Activated naive CD4-positive, alpha-beta T cell treated with anti-CD3 and anti-CD28 coated beads, Interleukin-2, amount 10 ng/mL, durations not matched to agents 7 days and 5 days (primary cell): ENCODE measurements around the gene CRYAB.

Source experiments
- CTCF ChIA-PET: fragments of 350-600 bp; sonication (Branson Sonifier 250); formaldehyde crosslinking; loops from one replicate; lab custom pipeline; 2021; ENCODE audit warnings: antibody characterized with exemption; lab: Charles Lee
- DNase-seq: peaks from one replicate; pipeline ENCODE4 v3.0.0-alpha.2; 2020
- H3K27ac Mint-ChIP-seq: one replicate; pipeline ENCODE4 v1.8.0; 2021; ENCODE audit warnings: mild to moderate bottlenecking, moderate library complexity, mixed read lengths
- H3K27me3 Mint-ChIP-seq: one replicate; pipeline ENCODE4 v1.8.0; 2021; ENCODE audit warnings: mild to moderate bottlenecking, mixed read lengths
- H3K36me3 Mint-ChIP-seq: one replicate; pipeline ENCODE4 v1.8.0; 2021; ENCODE audit warnings: mixed read lengths
- H3K4me1 Mint-ChIP-seq: one replicate; pipeline ENCODE4 v1.8.0; 2021; ENCODE audit warnings: mixed read lengths
- H3K4me3 Mint-ChIP-seq: one replicate; pipeline ENCODE4 v1.8.0; 2021; ENCODE audit warnings: mild to moderate bottlenecking, moderate library complexity, mixed read lengths
- H3K9me3 Mint-ChIP-seq: one replicate; pipeline ENCODE4 v1.8.0; 2021; ENCODE audit warnings: mixed read lengths

CRYAB gene

GRCh38 chr11:111923951-111924350 is 12.4 kb upstream of the CRYAB start:
- Mint-ChIP-seq H3K27ac (no peak overlapping the region), H3K4me1 (peaks cover 18% of the 10 kb centered on the region), H3K9me3 (no peaks in the 10 kb centered on the region), H3K27me3 (peaks cover 29% of the 10 kb centered on the region), H3K4me3 (no peak overlapping the region), H3K36me3 (no peaks in the 10 kb centered on the region)
- CTCF ChIA-PET = interaction anchor here (1.1 kb wide), 1 partner anchor 95 kb away, joined by 4 read pairs; no protein-coding TSS in a partner anchor
- DNase-seq = no peak

DNA sequence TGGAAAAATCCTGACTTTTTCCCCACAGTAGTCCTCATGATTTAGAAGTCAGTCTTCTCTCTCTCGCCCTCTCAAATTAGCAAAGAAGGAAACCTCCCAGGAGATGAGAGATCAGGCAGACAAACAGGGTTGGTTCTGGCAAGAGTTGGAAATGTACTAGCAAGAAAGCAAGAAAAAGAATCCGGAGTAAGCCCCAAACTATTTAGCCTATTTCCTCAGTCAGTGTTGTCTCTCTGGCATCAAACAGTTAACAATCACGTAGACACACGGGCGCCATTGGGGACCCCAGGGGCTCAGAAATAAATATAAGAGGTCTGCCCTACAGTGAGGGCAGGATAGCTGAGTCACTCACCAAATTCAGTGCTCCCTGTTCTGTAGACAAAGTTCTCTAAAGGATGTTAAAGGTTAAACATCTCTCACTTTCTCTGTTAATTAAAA is 11.8 kb upstream of the CRYAB start:
- Mint-ChIP-seq H3K9me3 (no peaks in the 10 kb centered on the region), H3K4me1 (peaks cover 18% of the 10 kb centered on the region), H3K27me3 (peaks cover 33% of the 10 kb centered on the region), H3K4me3 (no peak overlapping the region), H3K36me3 (no peaks in the 10 kb centered on the region), H3K27ac (no peak overlapping the region)
- no peak for DNase-seq
- CTCF ChIA-PET = interaction anchor here (1.1 kb wide), 1 partner anchor 96 kb away, joined by 4 read pairs; no protein-coding TSS in a partner anchor

DNA sequence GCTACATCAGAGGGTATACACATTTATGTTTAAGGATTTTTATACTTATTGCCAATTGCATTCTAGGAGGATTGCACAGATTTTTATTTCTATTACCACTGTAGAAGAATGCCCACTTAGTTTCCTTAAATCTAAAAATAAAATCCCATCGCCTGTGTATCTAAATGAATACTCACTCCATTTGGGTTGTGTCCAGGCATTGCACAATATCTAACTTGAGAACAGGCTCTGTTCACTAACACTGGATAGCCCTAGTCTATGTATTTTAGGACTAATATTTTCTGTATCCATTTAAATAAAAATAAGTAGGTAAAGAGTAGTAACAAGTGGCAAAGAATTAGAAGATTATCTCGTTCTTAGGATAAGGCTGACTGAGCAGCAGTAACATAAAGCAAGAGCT is 11.2 kb upstream of the CRYAB start:
- CTCF ChIA-PET = no interaction called here
- peaks cover 18% of the 10 kb centered on the region for H3K4me1 Mint-ChIP-seq
- no peak overlapping the region for H3K27ac Mint-ChIP-seq
- no peaks in the 10 kb centered on the region for H3K9me3 Mint-ChIP-seq
- no peaks in the 10 kb centered on the region for H3K36me3 Mint-ChIP-seq
- no peak overlapping the region for H3K4me3 Mint-ChIP-seq
- H3K27me3 Mint-ChIP-seq = peaks cover 33% of the 10 kb centered on the region
- DNase-seq = no peak

DNA sequence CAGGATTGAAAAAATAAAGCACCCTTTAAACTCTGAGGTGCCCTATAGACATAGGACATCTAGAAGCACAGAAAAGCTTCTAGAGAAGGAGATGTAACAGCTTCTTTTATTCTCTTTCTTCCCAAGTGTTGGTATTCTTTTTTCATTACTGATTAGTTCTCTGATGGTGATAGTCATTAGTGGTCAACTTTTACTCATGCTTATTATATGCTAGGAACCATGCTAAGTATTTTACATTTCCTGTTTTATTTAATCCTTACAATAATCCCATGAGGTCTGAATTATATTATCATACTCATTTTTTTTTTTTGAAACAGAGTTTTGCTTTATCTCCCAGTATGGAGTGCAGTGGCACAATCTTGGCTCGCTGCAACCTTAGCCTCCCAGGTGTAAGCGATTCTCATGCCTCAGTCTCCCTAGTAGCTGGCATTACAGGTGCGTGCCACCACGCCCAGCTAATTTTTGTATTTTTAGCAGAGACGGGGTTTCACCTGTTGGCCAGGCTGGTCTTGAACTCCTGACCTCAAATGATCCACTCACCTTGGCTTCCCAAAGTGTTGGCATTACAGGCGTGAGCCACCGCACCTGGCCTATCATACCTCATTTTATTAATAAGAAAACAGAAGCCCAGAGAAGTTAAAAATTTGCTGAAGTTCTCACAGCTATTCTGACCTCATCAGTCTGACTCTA is 10.1 kb upstream of the CRYAB start:
- Mint-ChIP-seq H3K36me3 (no peaks in the 10 kb centered on the region), H3K27me3 (peaks cover 40% of the 10 kb centered on the region), H3K27ac (no peak overlapping the region), H3K9me3 (no peaks in the 10 kb centered on the region), H3K4me1 (peaks cover 9% of the 10 kb centered on the region), H3K4me3 (no peak overlapping the region)
- CTCF ChIA-PET = no interaction called here
- no peak for DNase-seq

DNA sequence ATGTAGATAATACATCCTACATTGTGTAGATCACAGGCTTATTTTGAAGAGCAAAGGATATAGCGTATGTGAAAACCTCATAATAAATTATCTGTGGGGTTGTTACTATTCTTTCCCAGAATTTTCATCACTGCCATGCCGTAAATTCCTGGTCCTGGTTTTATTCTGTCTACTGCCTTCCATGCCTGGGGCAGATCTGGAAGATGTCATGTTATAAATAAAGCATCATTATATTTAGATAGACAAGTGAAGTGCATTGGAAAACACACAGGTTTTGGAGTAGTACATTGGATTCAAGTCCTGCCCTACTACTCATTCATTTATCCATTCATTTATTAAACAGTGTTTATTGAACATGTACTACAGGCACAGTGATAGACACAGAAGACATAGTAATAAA is 9.3 kb upstream of the CRYAB start:
- H3K27me3 Mint-ChIP-seq = peaks cover 48% of the 10 kb centered on the region
- H3K36me3 Mint-ChIP-seq = no peaks in the 10 kb centered on the region
- DNase-seq = no peak
- no peaks in the 10 kb centered on the region for H3K9me3 Mint-ChIP-seq
- H3K27ac Mint-ChIP-seq = no peak overlapping the region
- CTCF ChIA-PET = no interaction called here
- H3K4me3 Mint-ChIP-seq = no peak overlapping the region
- peaks cover 3% of the 10 kb centered on the region for H3K4me1 Mint-ChIP-seq

DNA sequence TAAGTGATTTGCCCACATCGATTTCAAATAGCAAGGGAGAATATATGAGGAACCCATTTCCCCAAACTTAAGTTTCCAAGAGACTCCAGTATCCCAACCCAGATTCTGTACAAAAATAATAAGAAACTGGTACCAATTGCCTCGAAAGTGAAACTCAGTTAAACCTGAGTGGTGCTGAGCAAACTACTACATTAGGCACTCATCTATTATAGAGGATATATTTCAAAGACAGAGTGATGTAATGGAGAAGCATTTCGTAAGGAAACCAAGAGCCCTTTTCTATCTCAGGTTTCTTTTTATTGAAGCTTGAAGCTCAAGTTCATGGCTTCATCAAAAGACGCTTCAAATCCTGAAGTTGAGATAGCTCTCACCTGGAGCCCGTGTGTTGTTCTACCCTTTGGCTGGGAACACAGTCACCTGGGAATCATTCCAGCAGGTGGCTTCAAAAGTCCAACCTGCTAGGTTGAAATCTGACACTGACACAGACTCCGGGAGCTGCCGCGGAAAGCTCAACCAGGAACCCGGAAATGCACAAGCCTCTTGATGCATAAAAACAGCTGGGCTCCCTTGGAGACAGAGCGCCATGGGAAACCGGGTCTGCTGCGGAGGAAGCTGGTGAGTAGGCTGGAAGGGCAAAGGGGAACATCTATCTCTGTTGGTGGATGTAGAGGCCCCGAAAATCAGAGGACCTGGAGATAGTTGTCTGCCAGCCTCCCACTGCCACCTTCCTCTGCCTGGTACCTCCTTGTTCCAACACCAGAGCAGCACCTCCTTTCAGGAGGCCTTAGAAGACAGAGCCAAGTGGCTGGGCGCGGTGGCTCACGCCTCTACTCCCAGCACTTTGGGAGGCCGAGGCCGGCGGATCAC is 7.1 kb upstream of the CRYAB start, which contains the start of gene C11orf52:
C11orf52 (plus strand) TSS at position 524 of the 867 bp plus-strand sequence; CDS start at position 584, 60 bp downstream.
- Mint-ChIP-seq H3K27me3 (peaks cover 53% of the 10 kb centered on the region), H3K4me3 (no peak within 1 kb of the TSS), H3K9me3 (no peaks in the 10 kb centered on the region), H3K4me1 (no peaks in the 10 kb centered on the region), H3K27ac (no peak within 1 kb of the TSS), H3K36me3 (no peaks in the 10 kb centered on the region)
- DNase-seq = no peak
- CTCF ChIA-PET = interaction anchor here (1.1 to 1.3 kb wide), 2 partner anchors 9 to 64 kb away, joined by 3 to 4 read pairs; no protein-coding TSS in a partner anchor

DNA sequence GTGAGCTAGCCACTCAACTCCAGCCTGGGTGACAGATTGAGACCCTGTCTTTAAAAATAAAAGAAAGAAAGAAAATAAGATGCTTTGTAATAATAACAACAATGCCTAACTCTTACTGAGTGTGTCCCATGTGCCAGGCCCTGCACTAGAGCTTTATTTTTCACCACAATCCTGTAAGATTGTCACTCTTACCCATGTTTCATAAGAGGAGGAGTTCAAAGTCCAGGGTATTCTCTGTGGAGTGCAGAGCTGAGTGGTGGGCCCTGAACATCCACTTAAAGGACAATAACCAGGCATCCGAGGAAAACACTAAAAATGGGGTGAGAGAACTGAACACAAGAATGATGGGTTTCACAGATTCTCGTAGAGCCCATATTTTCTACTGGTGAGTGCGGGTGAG is 6.2 kb upstream of the CRYAB start:
- H3K27ac Mint-ChIP-seq = no peak overlapping the region
- DNase-seq = no peak
- no peak overlapping the region for H3K4me3 Mint-ChIP-seq
- H3K36me3 Mint-ChIP-seq = no peaks in the 10 kb centered on the region
- CTCF ChIA-PET = interaction anchor here (0.7 kb wide), 1 partner anchor 47 kb away, joined by 3 read pairs; no protein-coding TSS in a partner anchor
- H3K27me3 Mint-ChIP-seq = peaks cover 54% of the 10 kb centered on the region
- H3K4me1 Mint-ChIP-seq = no peaks in the 10 kb centered on the region
- H3K9me3 Mint-ChIP-seq = no peaks in the 10 kb centered on the region

GRCh38 chr11:111917312-111917711 is 5.7 kb upstream of the CRYAB start:
- H3K27ac Mint-ChIP-seq = no peak overlapping the region
- no peaks in the 10 kb centered on the region for H3K36me3 Mint-ChIP-seq
- H3K27me3 Mint-ChIP-seq = peaks cover 59% of the 10 kb centered on the region
- no peak for DNase-seq
- H3K4me3 Mint-ChIP-seq = no peak overlapping the region
- CTCF ChIA-PET = interaction anchor here (0.7 kb wide), 1 partner anchor 46 kb away, joined by 3 read pairs; no protein-coding TSS in a partner anchor
- no peaks in the 10 kb centered on the region for H3K9me3 Mint-ChIP-seq
- no peaks in the 10 kb centered on the region for H3K4me1 Mint-ChIP-seq

GRCh38 chr11:111916768-111917167 is 5.2 kb upstream of the CRYAB start:
- no peak overlapping the region for H3K27ac Mint-ChIP-seq
- H3K4me1 Mint-ChIP-seq = no peaks in the 10 kb centered on the region
- no peaks in the 10 kb centered on the region for H3K9me3 Mint-ChIP-seq
- no peak overlapping the region for H3K4me3 Mint-ChIP-seq
- DNase-seq = no peak
- peaks cover 61% of the 10 kb centered on the region for H3K27me3 Mint-ChIP-seq
- CTCF ChIA-PET = no interaction called here
- H3K36me3 Mint-ChIP-seq = no peaks in the 10 kb centered on the region

GRCh38 chr11:111913997-111914396 is 2.4 kb upstream of the CRYAB start:
- Mint-ChIP-seq H3K27me3 (peaks cover 76% of the 10 kb centered on the region), H3K4me1 (no peaks in the 10 kb centered on the region), H3K9me3 (no peaks in the 10 kb centered on the region), H3K36me3 (no peaks in the 10 kb centered on the region), H3K27ac (no peak overlapping the region), H3K4me3 (no peak overlapping the region)
- no peak for DNase-seq
- CTCF ChIA-PET = no interaction called here

GRCh38 chr11:111913031-111913861 is 1.7 kb upstream of the CRYAB start:
- H3K27ac Mint-ChIP-seq = no peak overlapping the region
- H3K4me3 Mint-ChIP-seq = no peak overlapping the region
- H3K36me3 Mint-ChIP-seq = no peaks in the 10 kb centered on the region
- H3K9me3 Mint-ChIP-seq = no peaks in the 10 kb centered on the region
- peaks cover 76% of the 10 kb centered on the region for H3K27me3 Mint-ChIP-seq
- no peak for DNase-seq
- H3K4me1 Mint-ChIP-seq = no peaks in the 10 kb centered on the region
- CTCF ChIA-PET = no interaction called here

- H3K27me3 Mint-ChIP-seq = peaks cover 76% of the 10 kb centered on the region
- H3K9me3 Mint-ChIP-seq = no peaks in the 10 kb centered on the region
- H3K4me1 Mint-ChIP-seq = no peaks in the 10 kb centered on the region
- no peaks in the 10 kb centered on the region for H3K36me3 Mint-ChIP-seq
- CTCF ChIA-PET = no interaction called here
- no peak for DNase-seq
- no peak within 1 kb of the TSS for H3K27ac Mint-ChIP-seq
- H3K4me3 Mint-ChIP-seq = no peak within 1 kb of the TSS
Observed at GRCh38 chr11:111912535-111912934, 965 bp upstream of the CRYAB start, which contains the start of gene HSPB2. TSS of gene HSPB2 (plus strand) at chr11:111912734. CDS start at chr11:111912830, 96 bp downstream.

GRCh38 chr11:111910676-111911562 is 651 bp downstream of the CRYAB start:
- no peak for DNase-seq
- H3K4me1 Mint-ChIP-seq = no peaks in the 10 kb centered on the region
- no peak overlapping the region for H3K4me3 Mint-ChIP-seq
- H3K27me3 Mint-ChIP-seq = peaks cover 66% of the 10 kb centered on the region
- H3K36me3 Mint-ChIP-seq = no peaks in the 10 kb centered on the region
- CTCF ChIA-PET = no interaction called here
- H3K9me3 Mint-ChIP-seq = no peaks in the 10 kb centered on the region
- H3K27ac Mint-ChIP-seq = no peak overlapping the region
